Measurements from ENCODE around the gene S1PR5.
"Not testable (repeated sequence)": the region's sequence is repeated elsewhere in the genome, so short reads cannot be mapped to it uniquely, and the experiment has no call there.

DNA sequence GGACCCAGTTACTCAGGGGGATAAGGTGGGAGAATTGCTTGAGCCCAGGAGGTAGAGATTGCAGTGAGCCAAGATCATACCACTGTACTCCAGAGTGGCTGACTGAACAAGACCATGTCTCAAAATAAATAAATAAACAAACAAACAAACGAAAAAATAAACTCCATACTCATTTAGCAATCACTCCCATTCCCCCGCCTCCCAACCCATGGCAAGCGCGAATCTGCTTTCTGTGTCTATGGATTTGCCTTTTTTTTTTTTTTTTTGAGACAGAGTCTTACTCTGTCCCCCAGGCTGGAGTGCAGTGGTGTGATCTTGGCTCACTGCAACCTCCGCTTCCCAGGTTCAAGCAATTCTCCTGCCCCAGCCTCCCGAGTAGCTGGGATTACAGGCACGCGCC lies 9.6 kb upstream of the S1PR5 start:
- TF ChIP-seq HDGF (IDR thresholded peaks at IDR 0.05; ENCODE audit: borderline replicate concordance); BHLHE40 (IDR thresholded peaks at IDR 0.05; ENCODE audit: borderline replicate concordance); SP1 (IDR thresholded peaks at IDR 0.05); CTBP1 (IDR thresholded peaks at IDR 0.05; ENCODE audit: borderline replicate concordance); FOXA1 (IDR thresholded peaks at IDR 0.05); SUZ12 (IDR thresholded peaks at IDR 0.05); ARNT (IDR thresholded peaks at IDR 0.05); NFRKB (IDR thresholded peaks at IDR 0.05); ZNF384 (IDR thresholded peaks at IDR 0.05); FOXK2 (IDR thresholded peaks at IDR 0.05): not testable (repeated sequence)

Data from HEK293T (cell line).